Endothelial cell of hepatic sinusoid (primary cell): ENCODE results near the gene FST.

ENCODE experiments used
- in situ Hi-C: cut with HindIII; loops from 2 replicates; pipeline ENCODE4 v1.10.0; 2017; ENCODE audit warnings: low sequenced_read_pairs

The FST gene, protein sequence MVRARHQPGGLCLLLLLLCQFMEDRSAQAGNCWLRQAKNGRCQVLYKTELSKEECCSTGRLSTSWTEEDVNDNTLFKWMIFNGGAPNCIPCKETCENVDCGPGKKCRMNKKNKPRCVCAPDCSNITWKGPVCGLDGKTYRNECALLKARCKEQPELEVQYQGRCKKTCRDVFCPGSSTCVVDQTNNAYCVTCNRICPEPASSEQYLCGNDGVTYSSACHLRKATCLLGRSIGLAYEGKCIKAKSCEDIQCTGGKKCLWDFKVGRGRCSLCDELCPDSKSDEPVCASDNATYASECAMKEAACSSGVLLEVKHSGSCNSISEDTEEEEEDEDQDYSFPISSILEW

DNA sequence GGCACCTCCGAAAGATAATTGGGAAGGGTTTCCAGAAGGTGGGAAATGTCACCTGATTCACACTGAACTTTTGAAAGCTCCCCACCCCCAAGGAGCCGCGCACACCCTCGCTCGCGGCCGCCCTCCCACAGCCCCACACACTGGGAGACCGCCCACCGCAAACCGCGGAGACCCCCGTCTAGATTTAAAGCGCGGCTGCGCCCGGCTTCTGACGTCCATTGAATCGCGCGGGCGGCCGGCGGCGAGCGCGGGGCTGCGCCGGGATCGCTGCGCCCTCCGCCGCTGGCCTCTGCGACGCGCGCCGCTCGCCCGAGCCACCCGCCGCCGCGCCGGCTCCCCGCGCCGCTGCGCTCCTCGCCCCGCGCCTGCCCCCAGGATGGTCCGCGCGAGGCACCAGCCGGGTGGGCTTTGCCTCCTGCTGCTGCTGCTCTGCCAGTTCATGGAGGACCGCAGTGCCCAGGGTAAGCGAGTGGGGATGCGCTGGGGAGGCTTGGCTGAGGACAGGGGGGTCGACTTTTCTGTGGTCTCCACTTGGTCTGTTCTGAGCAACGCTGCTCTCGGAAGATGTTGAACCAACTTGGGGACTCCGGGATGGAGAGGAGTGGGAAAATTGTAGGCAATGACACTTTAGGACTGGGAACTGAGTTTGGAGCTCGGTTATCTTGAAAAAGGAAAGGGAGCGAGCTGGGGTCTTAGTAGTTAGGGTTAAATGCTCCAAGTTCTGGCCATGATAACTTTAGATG, at the start of gene FST:
Gene FST (plus strand): TSS at position 214 of the 743 bp plus-strand sequence. CDS start 163 bp downstream, at position 377.
- in situ Hi-C loops: no loop called here

DNA sequence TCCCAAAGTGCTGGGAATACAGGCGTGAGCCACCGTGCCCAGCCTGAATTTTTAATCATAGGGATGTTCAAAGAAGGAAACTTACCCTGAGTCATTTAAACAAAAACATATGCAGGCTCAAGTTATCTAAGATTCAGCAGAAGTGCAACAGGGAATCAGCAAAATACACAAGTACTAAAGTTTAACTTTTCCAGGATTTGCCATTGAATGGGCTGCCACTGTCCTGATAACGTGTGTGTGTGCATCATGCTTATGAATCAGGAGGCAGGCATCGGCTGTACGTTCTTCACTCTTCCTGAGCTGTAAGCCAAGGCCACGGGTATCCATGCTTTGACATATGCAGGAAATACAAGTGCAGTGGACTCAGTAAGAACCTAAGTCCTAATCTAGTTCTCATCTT, 48.8 kb upstream of the FST start:
- in situ Hi-C loops: no loop called here

DNA sequence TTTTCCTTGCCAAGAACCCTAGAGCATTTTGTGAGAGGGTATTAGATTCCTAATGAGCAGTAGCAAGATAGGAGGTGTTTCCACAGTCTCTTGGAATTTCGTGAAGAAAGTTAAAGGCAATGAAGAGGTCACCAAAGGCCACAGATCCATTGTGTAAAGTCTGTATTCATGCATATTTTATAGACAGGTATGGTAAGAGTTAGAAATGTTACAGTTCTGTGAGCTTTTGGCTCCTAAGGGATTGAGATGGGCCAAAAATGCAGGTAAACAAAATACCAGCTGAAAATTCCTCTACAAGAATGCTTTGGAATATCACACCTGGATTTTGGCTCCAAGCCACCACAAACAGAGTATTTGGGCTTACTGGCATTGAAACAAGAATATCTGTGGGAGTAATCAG, 47.4 kb upstream of the FST start:
- in situ Hi-C loops: no loop called here

DNA sequence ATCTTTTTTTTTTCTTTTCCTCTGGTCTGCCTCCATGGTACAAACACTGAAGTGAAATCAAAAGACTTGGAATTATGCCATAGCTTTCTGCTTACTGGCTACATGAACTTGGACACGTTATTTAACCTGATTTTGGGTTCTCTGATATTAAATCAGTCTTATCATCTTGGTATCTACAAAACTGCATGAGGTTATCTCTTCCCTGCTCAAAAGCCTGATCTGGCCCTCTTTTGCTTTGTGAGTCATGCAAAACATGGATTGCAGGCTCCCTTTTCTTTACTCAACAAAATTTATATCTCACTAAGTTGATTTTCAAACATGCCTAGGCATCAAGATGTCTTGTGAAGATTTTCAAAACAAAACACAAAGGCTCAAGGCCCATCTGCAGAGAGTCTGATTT, 45.9 kb upstream of the FST start:
- in situ Hi-C loops: no loop called here

DNA sequence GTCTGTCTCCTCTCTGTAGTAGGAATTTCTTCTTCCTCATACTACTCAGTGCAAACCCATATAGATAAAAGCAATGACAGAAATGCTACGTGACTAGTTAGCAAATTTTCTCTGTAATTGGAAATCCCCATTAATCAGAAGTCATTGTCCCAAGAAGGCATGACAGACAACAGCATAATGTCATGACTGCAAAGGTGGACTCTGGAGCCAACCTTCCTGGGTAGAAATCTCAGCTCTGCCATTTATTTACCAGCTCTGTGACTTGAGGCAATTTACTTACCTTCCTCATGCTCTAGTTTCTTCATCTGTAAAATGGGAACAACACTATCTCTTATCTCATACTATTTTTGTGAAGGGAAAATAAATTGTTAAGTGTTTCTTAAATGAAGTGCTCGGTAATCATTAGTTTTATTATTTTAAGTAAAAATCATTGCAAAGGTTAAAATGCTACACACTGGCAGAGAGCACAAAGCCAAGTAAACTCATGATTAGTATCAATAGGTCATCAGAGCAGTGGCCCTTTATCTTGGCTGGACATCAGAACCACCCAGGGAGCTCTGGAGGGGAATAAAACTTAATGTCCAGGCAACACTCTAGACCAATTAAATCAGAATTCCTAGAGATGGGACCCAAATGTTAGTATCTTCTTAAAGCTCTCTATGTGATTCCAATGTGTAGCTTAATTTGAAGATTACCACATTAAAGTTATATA, 43.8 kb upstream of the FST start:
- in situ Hi-C loops: no loop called here

DNA sequence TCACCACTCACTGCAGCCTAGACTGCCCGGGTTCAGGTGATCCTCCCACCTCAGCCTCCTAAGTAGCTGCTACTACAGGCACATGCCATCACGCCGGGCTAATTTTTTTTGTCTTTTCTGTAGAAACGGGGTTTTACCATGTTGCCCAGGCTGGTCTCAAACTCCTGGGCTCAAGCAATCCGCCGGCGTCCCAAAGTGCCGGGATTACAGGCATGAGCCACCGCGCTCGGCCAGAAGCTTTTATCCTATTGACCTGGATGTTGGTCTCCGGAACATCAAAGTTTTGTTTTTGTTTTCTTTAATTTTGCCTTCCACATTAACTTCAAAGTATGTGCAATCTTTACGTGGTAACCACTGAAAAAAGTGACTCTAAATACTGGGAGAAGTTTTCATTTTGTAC, 42.4 kb upstream of the FST start:
- in situ Hi-C loops: no loop called here

DNA sequence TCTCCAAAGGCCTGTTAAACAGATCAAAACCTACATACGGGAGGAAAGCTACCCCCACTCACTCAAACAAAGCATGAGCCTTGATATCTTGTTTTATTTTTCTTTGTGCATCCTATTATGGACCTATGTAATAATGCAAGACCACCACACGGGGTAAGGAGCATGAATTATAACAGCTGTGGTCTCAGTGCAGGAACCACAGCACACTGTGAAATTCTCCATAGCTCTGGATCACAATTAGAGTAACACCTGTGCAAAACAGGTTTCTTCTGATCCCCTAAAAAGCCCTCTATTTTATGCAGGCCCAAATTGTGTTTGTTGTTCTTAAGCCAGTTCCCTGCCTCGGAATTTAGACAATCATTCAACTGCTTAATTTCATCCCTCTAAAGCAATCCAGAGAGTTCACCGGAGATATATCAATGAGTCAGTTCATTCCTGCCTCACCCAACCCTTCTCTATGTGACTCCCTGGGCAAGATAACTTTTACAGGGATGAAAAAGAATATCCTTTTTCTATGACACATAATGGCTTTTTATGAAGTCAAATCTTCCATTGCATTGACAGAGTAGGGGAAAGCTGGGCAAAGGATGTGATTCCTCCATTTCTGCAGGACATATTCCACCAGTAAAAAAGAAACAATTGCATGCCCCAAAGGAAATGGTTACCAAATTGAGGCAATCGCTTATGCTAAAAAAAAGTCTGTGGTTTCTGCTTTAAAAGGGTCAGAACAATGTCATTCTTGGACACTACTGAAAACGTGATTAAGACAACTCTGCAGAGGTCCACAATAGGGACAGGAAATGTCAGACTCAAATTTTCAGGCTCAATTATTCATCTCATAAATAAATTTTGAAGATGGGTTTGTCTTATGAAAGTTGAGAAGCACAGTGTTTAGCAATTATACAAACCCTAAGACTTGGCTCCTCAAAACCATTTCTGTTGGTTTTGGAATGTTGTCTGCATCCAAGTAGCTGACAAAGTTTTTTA, 41.6 kb upstream of the FST start:
- in situ Hi-C loops: no loop called here

DNA sequence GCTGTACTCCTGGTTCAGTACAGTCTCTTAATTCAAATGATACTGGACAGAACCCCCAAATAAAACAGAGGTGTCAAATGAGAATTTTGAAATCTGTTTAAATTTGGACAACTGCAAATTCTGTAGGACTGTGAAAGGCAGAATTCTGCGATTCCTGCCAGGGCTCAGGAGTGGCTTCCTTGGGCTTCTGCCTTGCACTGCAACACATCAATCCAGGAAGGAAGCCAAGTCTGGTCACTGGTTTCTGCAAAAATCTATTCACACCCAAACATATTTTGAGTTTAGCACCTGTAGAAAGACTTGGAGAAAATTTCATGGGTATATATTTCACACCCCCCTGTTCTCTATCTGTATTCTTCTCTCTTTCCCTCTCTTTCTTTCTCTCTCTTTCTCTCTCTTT, 37.5 kb upstream of the FST start:
- in situ Hi-C loops: no loop called here

DNA sequence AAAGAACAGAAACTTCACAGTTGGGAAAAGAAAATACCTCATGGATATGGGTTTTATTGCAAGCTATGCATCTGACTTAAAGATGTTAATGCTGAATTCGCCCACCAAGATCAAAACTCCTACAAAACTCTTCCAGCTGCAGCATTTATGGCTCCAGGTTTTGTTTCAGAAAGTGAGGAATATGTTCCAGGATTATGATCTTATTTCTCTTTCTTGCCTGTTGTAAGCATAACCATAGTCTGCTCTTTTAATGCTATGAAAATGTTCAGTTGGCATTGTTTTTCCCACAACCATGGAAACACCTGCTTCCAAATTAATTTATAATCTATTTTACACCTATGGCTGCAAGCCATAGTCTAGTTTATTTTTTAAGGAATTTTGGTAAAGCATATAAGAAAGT, 34.9 kb upstream of the FST start:
- in situ Hi-C loops: no loop called here

DNA sequence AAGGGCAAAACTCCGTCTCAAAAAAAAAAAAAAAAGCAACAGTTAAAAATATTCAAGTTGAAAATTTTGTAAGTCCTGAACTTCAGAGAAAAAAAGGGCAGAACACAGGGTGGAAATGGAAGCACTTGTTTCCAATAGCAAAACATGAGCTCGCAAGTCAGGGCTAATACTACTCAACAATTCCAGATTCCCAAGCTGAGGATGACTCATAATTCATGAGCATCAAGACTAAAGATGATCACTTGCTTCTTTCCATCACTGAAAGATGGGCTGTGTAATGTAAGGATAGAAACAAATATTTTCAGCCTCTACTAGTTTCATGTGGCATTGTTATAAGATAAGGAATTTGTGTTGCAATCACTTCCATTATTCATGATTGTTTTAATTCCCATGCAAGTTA, 33.5 kb upstream of the FST start:
- in situ Hi-C loops: no loop called here

DNA sequence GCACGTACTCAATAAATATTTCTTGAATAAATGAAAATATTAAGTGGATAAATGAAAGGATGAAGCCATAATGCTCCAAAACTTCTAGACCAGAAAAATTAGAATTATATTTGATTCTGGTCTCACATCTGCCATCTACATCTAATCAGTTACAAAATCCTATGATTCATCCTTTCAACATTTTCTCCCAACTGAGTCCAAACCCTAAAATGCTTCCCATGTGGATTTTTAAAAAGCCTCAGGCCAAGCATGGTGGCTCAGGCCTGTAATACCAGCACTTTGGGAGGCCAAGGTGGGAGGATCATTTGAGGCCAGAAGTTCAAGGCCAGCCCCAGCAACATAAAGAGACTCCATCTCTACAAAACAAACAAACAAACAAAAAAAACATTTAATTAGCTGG, 31.6 kb upstream of the FST start:
- in situ Hi-C loops: no loop called here

DNA sequence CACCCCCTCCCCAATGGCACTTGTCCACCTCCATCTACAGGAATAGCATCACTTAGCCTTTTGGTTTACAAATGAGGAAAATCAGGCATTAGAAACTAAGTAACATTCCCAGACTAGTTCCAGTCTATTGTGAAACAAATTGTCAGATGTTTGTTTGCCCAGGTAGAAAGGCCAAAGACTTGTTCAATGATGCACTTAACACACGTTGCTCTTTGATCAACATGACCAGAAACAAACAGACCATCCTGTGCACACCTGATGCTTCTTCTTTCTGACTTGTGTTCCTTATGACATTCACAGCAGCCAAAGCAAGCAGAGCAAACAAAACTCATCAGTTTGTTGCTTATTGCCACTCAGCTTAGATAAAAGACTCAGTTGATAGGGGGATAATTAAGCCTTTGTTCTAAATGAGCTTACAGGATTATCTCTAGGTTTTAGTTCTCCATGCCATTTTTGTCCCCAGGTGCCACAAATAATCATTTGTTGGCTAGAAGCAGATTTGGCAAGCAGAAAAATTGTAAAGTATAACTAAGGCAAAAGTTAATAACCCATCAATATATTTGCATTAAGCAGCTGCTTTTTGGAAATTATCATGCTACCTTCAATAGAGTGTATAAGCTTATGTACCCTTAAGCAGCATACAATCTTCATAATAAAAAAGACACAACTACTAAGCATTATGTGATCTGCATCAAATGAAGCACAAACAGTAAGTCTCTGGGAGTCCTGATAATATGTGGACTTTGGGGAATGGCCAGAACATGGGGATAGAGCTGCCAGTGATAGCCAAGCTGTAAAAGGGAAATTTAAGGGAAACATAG, 26.3 kb upstream of the FST start:
- in situ Hi-C loops: no loop called here

DNA sequence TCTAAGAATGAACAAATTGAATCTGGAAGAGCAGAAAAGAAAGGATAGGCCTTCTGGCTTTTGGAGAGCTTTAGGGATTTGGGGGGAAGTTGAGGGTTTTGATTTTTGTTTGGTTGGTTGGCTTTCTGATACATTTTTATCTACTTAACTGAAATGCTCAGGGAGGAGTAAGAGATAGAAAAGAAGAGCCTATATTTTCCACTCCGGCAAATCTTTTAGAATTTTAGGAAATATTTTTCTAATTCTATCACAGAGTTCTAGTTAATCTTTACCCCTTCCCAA, 25.8 kb upstream of the FST start:
- in situ Hi-C loops: no loop called here

DNA sequence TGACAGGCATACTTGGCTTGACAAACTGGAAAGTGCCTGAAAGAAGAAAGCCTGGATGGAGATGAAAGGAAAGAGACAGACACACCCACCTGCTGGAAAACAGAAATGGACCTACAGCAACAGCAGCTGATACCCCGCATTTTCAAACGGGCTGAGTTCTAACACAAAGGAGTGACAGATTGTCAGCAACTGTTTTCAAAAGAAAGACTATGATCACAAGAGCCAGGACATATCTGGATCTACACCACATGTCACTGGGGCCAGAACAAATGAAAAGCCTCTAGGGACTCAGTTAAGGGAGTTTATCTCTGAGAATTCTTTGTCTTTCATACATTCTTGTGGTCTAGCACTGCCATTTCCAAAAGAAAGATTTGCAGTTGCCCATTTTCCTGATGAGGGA, 24.1 kb upstream of the FST start:
- in situ Hi-C loops: no loop called here

DNA sequence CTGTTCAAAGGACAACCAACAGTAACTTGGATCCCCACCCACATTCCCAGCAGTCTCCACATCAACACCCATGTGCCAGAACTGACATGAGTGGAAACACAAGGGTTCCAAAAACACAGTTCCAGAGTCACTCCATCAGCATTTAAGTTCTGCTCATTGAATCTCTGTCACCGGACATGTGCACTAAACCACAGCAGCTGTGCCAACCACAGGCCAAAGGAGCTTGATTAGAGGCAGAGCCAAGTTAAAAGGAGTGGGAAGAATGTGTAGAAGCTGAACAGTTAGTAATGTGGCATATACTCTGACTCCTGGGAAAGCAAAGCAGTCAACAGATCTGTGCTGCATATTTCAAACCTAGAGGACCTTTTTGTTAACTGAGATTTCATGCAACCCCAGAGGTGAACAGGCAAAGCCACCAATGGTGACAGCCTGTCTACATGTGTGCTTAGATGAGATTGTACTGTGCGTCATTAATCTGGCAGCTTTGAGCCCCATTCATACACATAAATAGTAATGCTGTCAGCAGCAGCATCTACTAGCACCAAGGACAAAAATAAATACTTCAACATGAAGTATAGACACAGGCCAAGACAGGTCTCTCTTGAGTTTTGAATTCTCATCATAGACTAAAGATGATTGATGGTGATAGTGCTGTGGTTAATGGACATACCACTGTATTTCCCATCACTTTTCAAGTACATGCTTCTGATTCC, 16.4 kb upstream of the FST start:
- in situ Hi-C loops: no loop called here

DNA sequence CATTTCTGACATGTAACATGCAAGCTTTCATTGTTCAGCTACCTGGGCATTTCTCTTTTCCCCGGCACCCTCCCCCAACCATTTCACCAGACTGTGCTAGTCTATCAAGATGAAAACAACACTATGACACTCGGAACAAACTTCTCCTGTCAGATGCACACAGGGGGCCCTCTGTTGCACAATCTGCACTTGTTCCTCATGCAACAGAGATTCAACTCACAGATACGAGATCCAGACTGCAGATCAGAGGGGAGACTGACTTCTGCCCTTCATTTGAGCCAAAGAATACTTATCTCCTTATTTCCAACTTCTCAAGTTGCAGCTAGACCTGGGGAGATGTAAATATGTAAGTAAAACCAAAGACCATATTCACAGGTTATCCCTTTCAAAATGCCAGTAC, 15.7 kb upstream of the FST start:
- in situ Hi-C loops: no loop called here

DNA sequence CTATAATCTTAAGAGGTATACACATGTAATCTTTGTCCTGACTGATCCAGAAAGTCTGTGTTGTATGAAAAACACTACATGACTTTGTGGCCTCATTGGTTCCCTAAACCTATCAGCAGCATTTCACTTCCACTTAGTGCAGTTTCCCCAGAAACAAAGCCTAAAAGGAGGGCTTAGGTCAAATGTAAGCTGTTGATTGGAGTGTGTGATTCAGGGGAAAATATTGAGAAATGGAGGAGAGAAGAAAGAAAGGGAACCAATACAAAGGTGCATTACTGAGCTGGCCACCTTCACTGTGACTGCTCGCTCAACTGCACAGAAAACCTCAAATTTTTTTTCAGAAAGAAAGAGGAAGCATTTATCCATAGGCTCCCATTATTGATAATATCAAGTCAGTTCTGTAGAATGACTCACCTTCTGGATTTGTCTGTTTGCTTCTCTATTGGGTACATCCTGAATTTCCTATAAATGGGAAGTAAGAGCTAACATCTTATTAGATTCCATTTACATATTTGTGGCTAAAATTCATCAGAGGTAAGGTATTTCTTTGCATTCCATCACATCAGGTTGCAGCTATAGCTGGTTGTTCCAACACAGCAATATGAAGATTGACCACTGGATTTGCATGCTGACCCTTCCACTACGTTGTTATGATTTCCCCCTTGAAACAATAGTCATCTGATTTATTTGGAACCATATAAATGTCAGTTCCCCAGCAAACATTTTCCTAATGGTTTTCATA, 10.3 kb upstream of the FST start:
- in situ Hi-C loops: no loop called here

DNA sequence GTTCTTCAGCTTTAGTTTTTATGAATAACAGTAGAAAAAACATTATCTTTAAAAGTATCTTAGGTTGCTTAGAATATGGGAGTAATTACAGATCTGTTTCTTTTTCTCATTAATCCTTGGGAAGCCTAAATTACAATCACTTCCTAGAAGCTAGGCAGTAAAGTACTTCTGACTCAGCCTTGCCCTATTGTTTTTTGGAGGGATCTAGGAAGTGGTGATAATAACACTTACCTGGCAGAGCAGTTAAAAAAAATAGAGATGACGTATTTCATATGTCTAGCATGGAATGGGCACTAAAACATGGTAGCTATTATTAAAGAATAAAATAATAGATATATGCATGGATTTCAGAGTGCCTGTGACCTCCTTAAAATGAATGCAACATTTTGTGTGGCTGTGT, 8.2 kb upstream of the FST start:
- in situ Hi-C loops: no loop called here
